Kidney (tissue), 14 donors: ENCODE results near the gene PTPRF. TPM values are rescaled to one million over a fixed set of nuclear protein-coding genes. Genes with fewer than 3 reads are reported as not detected.
A peak's percentile ranks its signal among the peaks of the same experiment; 100 is the strongest.

Experiments
- DNase-seq, 5 donors: peaks; one replicate each; pipeline ENCODE4 v3.0.0-alpha.2; 2013 to 2020
- FAIRE-seq: peaks from 2 replicates; lab custom pipeline; 2012; peaks lifted over from hg19 to GRCh38; lab: Jason Lieb, UNC
- H3K27ac ChIP-seq, 2 donors: one replicate each; pipeline ENCODE4 v1.7.0; 2013; ENCODE audit warnings: low read depth in 2 of 2, low read length in 2 of 2, inconsistent platforms in 1 of 2
- H3K27me3 ChIP-seq: one replicate; pipeline ENCODE4 v1.7.1; 2013; ENCODE audit warnings: low read length, inconsistent platforms; ENCODE audit not compliant: control insufficient read depth, insufficient read depth
- H3K36me3 ChIP-seq, 3 donors: one replicate each; pipeline versions ENCODE4 v1.7.0 to v1.7.1; 2013; ENCODE audit warnings: low read length in 3 of 3, control low read depth in 1 of 3, inconsistent platforms in 1 of 3; ENCODE audit not compliant: insufficient read depth in 3 of 3, control insufficient read depth in 2 of 3
- H3K4me1 ChIP-seq, 3 donors: one replicate each; pipeline versions ENCODE4 v1.7.0 to v1.7.1; 2013; ENCODE audit warnings: low read length in 3 of 3, inconsistent platforms in 1 of 3, low read depth in 1 of 3; ENCODE audit not compliant: control insufficient read depth in 2 of 3, insufficient read depth in 2 of 3
- H3K4me3 ChIP-seq, 3 donors: one replicate each; pipeline versions ENCODE4 v1.7.0 to v1.8.1; 2013; ENCODE audit warnings: low read length in 3 of 3, control low read depth in 1 of 3, inconsistent platforms in 1 of 3
- H3K9ac ChIP-seq, 3 donors: one replicate each; pipeline versions ENCODE4 v1.7.0 to v1.7.1; 2013; ENCODE audit warnings: low read length in 3 of 3, control low read depth in 1 of 3, inconsistent platforms in 1 of 3
- H3K9me3 ChIP-seq, 3 donors: one replicate each; pipeline versions ENCODE4 v1.7.0 to v1.7.1; 2013; ENCODE audit warnings: low read length in 3 of 3, control low read depth in 1 of 3, inconsistent platforms in 1 of 3; ENCODE audit not compliant: control insufficient read depth in 2 of 3, insufficient read depth in 1 of 3
- CTCF ChIP-seq: IDR thresholded peaks from 3 replicates; pipeline ENCODE4 v1.5.1; 2012; ENCODE audit warnings: mild to moderate bottlenecking, moderate library complexity, borderline replicate concordance; ENCODE audit not compliant: insufficient read depth; ENCODE audit errors: extremely low read depth
- intact Hi-C: fragments of 100-400 bp; cut with DNase I; formaldehyde crosslinking; loops from one replicate; pipeline ENCODE4 v1.11.1; 2022
- polyA plus RNA-seq: library from polyadenylated mRNA; stranded (reverse); fragments of 350-450 nt; fragmentation: Illumina TruSeq; extraction: RNeasy Lipid Tissue Mini Kit (QIAGEN cat#74804); gene quantifications from one replicate; pipeline ENCODE4 v1.2.3, GENCODE V29; 2014; ENCODE audit warnings: low read depth, low replicate concordance; ENCODE audit not compliant: insufficient read depth
- total RNA-seq: library from RNA; stranded (reverse); fragmentation: NEBNext Ultra II Directional; extraction: Animal tissue kit (Norgen Biotek cat#: 25700); gene quantifications from one replicate; pipeline ENCODE4 v1.2.1, GENCODE V29; 2021
- donor health status: control.
- donor health status: control.
- donor health status: control.
- donor health status: control.
- donor health status: control.
- donor health status: DM: yes; HTN: yes; CAD: no.
- donor health status: Normal renal cell carcinoma (clear cell type).

The PTPRF gene
- total and polyA plus RNA-seq, 2 donors from 2014 or later, result 39.5 to 197 TPM

- Histone ChIP-seq H3K9ac (no peak overlapping the region), H3K4me3 (no peak overlapping the region), H3K9me3 (no peaks in the 10 kb centered on the region), H3K4me1 (peaks cover 0 to 23% (median 21%) of the 10 kb centered on the region in 3 donors), H3K36me3 (peaks cover 3 to 10% (median 4%) of the 10 kb centered on the region in 3 donors), H3K27ac (no peak overlapping the region), H3K27me3 (no peaks in the 10 kb centered on the region)
- no peak for FAIRE-seq
- no peak for TF ChIP-seq CTCF
- intact Hi-C loops, result no loop called here
- peak in 1 of 5 donors; percentile 48 for DNase-seq
These were observed 7.4 kb downstream of the PTPRF start for GRCh38 chr1:43538143-43538487.

- intact Hi-C loops, result no loop called here
- Histone ChIP-seq H3K9me3 (no peaks in the 10 kb centered on the region), H3K27me3 (no peaks in the 10 kb centered on the region), H3K27ac (no peak overlapping the region), H3K4me3 (no peak overlapping the region), H3K36me3 (peaks cover 3 to 10% (median 4%) of the 10 kb centered on the region in 3 donors), H3K4me1 (peaks cover 0 to 24% (median 21%) of the 10 kb centered on the region in 3 donors), H3K9ac (no peak overlapping the region)
- no peak for FAIRE-seq
- DNase-seq, result peak in 1 of 5 donors; percentile 6
- TF ChIP-seq CTCF, result no peak
These were observed 8.3 kb downstream of the PTPRF start for GRCh38 chr1:43538969-43539368.

GRCh38 chr1:43539726-43540434 is 9.2 kb downstream of the PTPRF start:
- no peaks in the 10 kb centered on the region for H3K9me3 ChIP-seq
- no peak overlapping the region for H3K27ac ChIP-seq
- no peak overlapping the region for H3K9ac ChIP-seq
- peaks cover 3 to 10% (median 4%) of the 10 kb centered on the region in 3 donors for H3K36me3 ChIP-seq
- H3K27me3 ChIP-seq, result no peaks in the 10 kb centered on the region
- TF ChIP-seq CTCF, result no peak
- DNase-seq (peak in 2 of 5 donors; percentile 36), FAIRE-seq (no peak)
- H3K4me3 ChIP-seq, result no peak overlapping the region
- peaks cover 0 to 28% (median 24%) of the 10 kb centered on the region in 3 donors for H3K4me1 ChIP-seq
- intact Hi-C loops, result no loop called here
